GM19351 (cell line): Measurements from ENCODE around the gene ADAM19.

Experiments used
- ATAC-seq: cut with Tn5 transposase; IDR thresholded peaks from one replicate; pipeline ENCODE4 v1.9.1; 2021; ENCODE audit warnings: mild to moderate bottlenecking, moderate library complexity; ENCODE audit not compliant: unreplicated experiment

ADAM19 gene

GRCh38 chr5:157519579-157520253 lies 55.9 kb downstream of the ADAM19 start:
- ATAC-seq: peak; percentile 55

- peak; percentile 72 for ATAC-seq
Observed at GRCh38 chr5:157518963-157519362, 56.6 kb downstream of the ADAM19 start.

- ATAC-seq: no peak
Observed at GRCh38 chr5:157516626-157517325, 58.8 kb downstream of the ADAM19 start.

GRCh38 chr5:157516006-157516405 lies 59.6 kb downstream of the ADAM19 start:
- no peak for ATAC-seq

- no peak for ATAC-seq
Observed at GRCh38 chr5:157514974-157515373, 60.6 kb downstream of the ADAM19 start.

- no peak for ATAC-seq
Observed at GRCh38 chr5:157513182-157513581, 62.4 kb downstream of the ADAM19 start.

- ATAC-seq: no peak
Observed at GRCh38 chr5:157511651-157512644, 63.6 kb downstream of the ADAM19 start.

GRCh38 chr5:157510682-157511081 lies 64.9 kb downstream of the ADAM19 start:
- ATAC-seq: no peak

- ATAC-seq: peak; percentile 72
Observed at GRCh38 chr5:157509587-157509986, 66.0 kb downstream of the ADAM19 start.

- no peak for ATAC-seq
Observed at GRCh38 chr5:157509093-157509492, 66.5 kb downstream of the ADAM19 start.

- ATAC-seq: no peak
Observed at GRCh38 chr5:157506981-157507780, 68.4 kb downstream of the ADAM19 start.

- no peak for ATAC-seq
Observed at GRCh38 chr5:157506066-157506590, 69.4 kb downstream of the ADAM19 start.

- ATAC-seq: no peak
Observed at GRCh38 chr5:157505496-157505895, 70.1 kb downstream of the ADAM19 start.

GRCh38 chr5:157504053-157504452 lies 71.5 kb downstream of the ADAM19 start:
- ATAC-seq: no peak

GRCh38 chr5:157502143-157502647 lies 73.4 kb downstream of the ADAM19 start:
- peak; percentile 75 for ATAC-seq

GRCh38 chr5:157497875-157498611 lies 77.5 kb downstream of the ADAM19 start:
- no peak for ATAC-seq

- no peak for ATAC-seq
Observed at GRCh38 chr5:157496864-157497263, 78.7 kb downstream of the ADAM19 start.

GRCh38 chr5:157494178-157494832 lies 81.3 kb downstream of the ADAM19 start:
- ATAC-seq: no peak

GRCh38 chr5:157492886-157493285 lies 82.7 kb downstream of the ADAM19 start:
- ATAC-seq: no peak
